ENCODE results near the gene CDKN2B-AS1.

GRCh38 chr9:22022396-22022795, 27.8 kb downstream of the CDKN2B-AS1 start:
- no peak for TF ChIP-seq CTCF (IDR thresholded peaks at IDR 0.05)
- TF ChIP-seq POLR2A (IDR thresholded peaks at IDR 0.05), result no peak
